ENCODE results near the gene TSHZ1. TPM values are rescaled to one million over a fixed set of nuclear protein-coding genes. Genes with fewer than 3 reads are reported as not detected.

TSHZ1 gene
- total RNA-seq, 4 donors from 2014 or later: 16.3 to 34.8 (median 29.8) TPM

DNA sequence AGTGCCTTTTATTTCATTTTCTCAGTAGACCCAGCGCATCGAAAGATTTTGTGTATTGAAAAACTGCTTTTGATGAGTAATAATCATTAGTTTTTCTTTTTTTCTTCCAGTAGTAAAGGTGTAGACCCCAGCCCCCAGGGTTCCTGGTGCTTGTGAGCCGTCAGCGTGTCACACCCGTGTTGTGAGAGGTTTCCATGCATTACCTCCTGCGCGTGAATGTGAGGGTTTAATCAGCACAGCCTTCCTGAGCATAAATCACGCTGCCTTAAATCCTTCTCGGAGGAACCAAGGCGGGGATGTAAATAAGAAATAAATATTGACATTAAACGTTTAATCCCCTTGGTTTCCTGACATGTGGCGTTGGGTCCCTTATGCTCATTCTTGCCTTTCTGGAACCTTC is 24.3 kb downstream of the TSHZ1 start:
- WGBS, 2 donors (ENCODE audit: low coverage in 1 of 2): 85 to 89% methylated on average over 9 to 12 of the region's 12 CpGs
- H3K4me1 ChIP-seq: peaks cover 0 to 10% (median 4%) of the 10 kb centered on the region in 4 donors
- in situ Hi-C loops (cut with MboI; ENCODE audit: low pct_ligation_motif_present in 1 of 4, low pct_unique_long_range_greater_than_20kb in 1 of 4, low sequenced_read_pairs in 3 of 4) (no loop called here), intact Hi-C loops (cut with DNase I; ENCODE audit: low total_unique reads) (no loop called here)
- no peaks in the 10 kb centered on the region for H3K9me3 ChIP-seq
- no peaks in the 10 kb centered on the region for H3K36me3 ChIP-seq
- TF ChIP-seq POLR2AphosphoS5 (IDR thresholded peaks at IDR 0.05): no peak
- TF ChIP-seq, protein P1, sequence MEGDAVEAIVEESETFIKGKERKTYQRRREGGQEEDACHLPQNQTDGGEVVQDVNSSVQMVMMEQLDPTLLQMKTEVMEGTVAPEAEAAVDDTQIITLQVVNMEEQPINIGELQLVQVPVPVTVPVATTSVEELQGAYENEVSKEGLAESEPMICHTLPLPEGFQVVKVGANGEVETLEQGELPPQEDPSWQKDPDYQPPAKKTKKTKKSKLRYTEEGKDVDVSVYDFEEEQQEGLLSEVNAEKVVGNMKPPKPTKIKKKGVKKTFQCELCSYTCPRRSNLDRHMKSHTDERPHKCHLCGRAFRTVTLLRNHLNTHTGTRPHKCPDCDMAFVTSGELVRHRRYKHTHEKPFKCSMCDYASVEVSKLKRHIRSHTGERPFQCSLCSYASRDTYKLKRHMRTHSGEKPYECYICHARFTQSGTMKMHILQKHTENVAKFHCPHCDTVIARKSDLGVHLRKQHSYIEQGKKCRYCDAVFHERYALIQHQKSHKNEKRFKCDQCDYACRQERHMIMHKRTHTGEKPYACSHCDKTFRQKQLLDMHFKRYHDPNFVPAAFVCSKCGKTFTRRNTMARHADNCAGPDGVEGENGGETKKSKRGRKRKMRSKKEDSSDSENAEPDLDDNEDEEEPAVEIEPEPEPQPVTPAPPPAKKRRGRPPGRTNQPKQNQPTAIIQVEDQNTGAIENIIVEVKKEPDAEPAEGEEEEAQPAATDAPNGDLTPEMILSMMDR (IDR thresholded peaks at IDR 0.05): no peak
- no peak overlapping the region for H3K27ac ChIP-seq
- no peak overlapping the region for H3K4me3 ChIP-seq
- no peak for DNase-seq
- H3K27me3 ChIP-seq: no peaks in the 10 kb centered on the region

DNA sequence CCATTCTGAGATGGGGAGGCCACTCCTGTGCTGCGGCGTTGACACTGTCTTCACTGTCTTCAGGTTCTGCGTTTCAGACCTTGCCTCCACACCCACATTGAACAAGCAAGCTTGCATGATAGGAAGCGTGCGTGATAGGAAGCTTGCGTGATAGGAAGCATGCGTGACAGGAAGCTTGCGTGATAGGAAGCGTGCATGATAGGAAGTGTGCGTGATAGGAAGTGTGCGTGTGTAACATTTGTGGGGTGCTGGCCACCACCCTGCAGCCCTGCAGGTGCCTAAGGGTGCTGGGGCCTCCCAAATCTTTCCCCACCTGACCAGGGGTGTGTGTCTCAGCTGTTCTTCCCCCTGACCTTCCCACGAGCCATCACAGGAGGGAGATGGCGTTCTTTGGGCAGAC is 25.3 kb downstream of the TSHZ1 start:
- H3K4me3 ChIP-seq: no peak overlapping the region
- intact Hi-C loops (cut with DNase I; ENCODE audit: low total_unique reads) (no loop called here), in situ Hi-C loops (cut with MboI; ENCODE audit: low pct_ligation_motif_present in 1 of 4, low pct_unique_long_range_greater_than_20kb in 1 of 4, low sequenced_read_pairs in 3 of 4) (no loop called here)
- no peak overlapping the region for H3K27ac ChIP-seq
- H3K36me3 ChIP-seq: no peaks in the 10 kb centered on the region
- DNase-seq: no peak
- peaks cover 0 to 8% (median 3%) of the 10 kb centered on the region in 4 donors for H3K4me1 ChIP-seq
- H3K9me3 ChIP-seq: no peaks in the 10 kb centered on the region
- WGBS, 2 donors (ENCODE audit: low coverage in 1 of 2): 94 to 100% methylated on average over 2 to 13 of the region's 13 CpGs
- H3K27me3 ChIP-seq: no peaks in the 10 kb centered on the region
- TF ChIP-seq EP300 (IDR thresholded peaks at IDR 0.05; ENCODE audit: low read depth): no peak
- TF ChIP-seq, protein P1 (IDR thresholded peaks at IDR 0.05): no peak

DNA sequence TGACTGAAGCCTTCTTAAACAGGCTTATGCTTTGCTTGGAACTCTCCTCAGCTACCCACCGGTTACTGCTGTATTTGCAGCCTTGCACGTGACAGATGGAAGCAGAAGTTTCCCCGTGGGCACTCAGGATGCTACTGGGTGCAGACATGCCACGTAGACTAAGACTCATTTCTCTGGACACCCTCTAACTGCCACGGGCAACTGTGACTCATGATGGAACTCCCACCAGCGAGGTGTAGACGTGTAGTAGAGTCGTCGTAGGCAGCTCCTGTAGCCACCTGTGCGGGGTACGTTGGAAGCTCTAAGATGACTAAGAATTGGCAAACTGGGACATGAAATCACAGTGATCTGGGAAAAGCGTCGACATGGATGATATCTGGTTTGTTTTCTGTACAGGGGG is 27.5 kb downstream of the TSHZ1 start:
- in situ Hi-C loops (cut with MboI; ENCODE audit: low pct_ligation_motif_present in 1 of 4, low pct_unique_long_range_greater_than_20kb in 1 of 4, low sequenced_read_pairs in 3 of 4): no loop called here
- no peak for TF ChIP-seq POLR2AphosphoS5 (IDR thresholded peaks at IDR 0.05)
- no peak for TF ChIP-seq EP300 (IDR thresholded peaks at IDR 0.05; ENCODE audit: low read depth)
- TF ChIP-seq POLR2A (IDR thresholded peaks at IDR 0.05): no peak
- TF ChIP-seq, protein P1 (IDR thresholded peaks at IDR 0.05): no peak
- H3K36me3 ChIP-seq: no peaks in the 10 kb centered on the region
- peaks cover 0 to 4% (median 0%) of the 10 kb centered on the region in 4 donors for H3K4me1 ChIP-seq
- no peaks in the 10 kb centered on the region for H3K27me3 ChIP-seq
- H3K27ac ChIP-seq: no peak overlapping the region
- intact Hi-C loops (cut with DNase I; ENCODE audit: low total_unique reads): no loop called here
- 92 to 94% methylated on average over 8 to 13 of the region's 13 CpGs for WGBS, 2 donors (ENCODE audit: low coverage in 1 of 2)
- no peak overlapping the region for H3K4me3 ChIP-seq
- no peak for DNase-seq
- H3K9me3 ChIP-seq: no peaks in the 10 kb centered on the region

DNA sequence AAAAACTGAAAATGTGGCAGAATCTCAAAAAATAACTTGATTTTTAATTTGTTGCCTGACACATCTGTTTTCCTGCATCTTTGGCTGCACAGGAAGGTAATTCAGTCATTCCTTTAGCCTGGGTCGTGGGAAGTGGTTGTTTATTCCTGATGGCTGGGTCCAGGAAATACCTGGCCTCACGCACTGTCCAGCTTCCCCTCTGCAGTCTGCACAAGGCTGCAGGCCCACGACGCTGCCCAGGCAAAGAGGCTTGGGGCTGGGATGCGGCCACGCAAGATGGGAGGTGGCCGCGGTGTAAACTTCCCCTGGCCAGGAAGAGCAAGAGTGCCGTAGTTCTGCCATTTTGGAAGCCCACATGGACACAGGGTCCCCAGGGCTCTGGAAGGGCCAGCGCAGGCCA is 28.2 kb downstream of the TSHZ1 start:
- intact Hi-C loops (cut with DNase I; ENCODE audit: low total_unique reads) (no loop called here), in situ Hi-C loops (cut with MboI; ENCODE audit: low pct_ligation_motif_present in 1 of 4, low pct_unique_long_range_greater_than_20kb in 1 of 4, low sequenced_read_pairs in 3 of 4) (no loop called here)
- TF ChIP-seq EP300 (IDR thresholded peaks at IDR 0.05; ENCODE audit: low read depth) (no peak), POLR2AphosphoS5 (IDR thresholded peaks at IDR 0.05) (no peak)
- no peak overlapping the region for H3K27ac ChIP-seq
- 80 to 87% methylated on average over 1 to 10 of the region's 10 CpGs for WGBS, 2 donors (ENCODE audit: low coverage in 1 of 2)
- no peak overlapping the region for H3K4me3 ChIP-seq
- peaks cover 0 to 4% (median 0%) of the 10 kb centered on the region in 4 donors for H3K4me1 ChIP-seq
- H3K9me3 ChIP-seq: no peaks in the 10 kb centered on the region
- DNase-seq: no peak
- H3K36me3 ChIP-seq: no peaks in the 10 kb centered on the region
- no peaks in the 10 kb centered on the region for H3K27me3 ChIP-seq

DNA sequence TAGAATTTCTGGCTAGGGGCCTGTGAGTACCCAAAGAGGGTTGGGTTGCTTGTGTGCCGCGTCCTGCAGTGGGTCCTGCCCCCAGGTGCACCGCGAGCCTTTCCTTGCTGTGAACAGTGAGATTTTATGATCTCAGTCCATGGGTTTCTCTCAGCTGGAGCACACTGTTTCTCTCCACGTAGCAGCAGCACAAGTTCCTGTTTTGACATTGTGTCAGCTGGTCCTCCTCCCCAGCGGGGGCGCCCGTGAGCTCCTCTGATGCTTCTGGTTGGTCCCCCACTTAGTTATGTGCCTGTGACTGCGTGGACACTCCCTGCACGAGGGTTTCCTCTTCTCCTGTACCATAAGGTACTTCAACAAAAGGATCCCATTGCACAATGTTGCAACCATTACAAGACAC is 29.8 kb downstream of the TSHZ1 start:
- DNase-seq: no peak
- intact Hi-C loops (cut with DNase I; ENCODE audit: low total_unique reads) (no loop called here), in situ Hi-C loops (cut with MboI; ENCODE audit: low pct_ligation_motif_present in 1 of 4, low pct_unique_long_range_greater_than_20kb in 1 of 4, low sequenced_read_pairs in 3 of 4) (no loop called here)
- TF ChIP-seq POLR2AphosphoS5 (IDR thresholded peaks at IDR 0.05) (no peak), POLR2A (IDR thresholded peaks at IDR 0.05) (no peak), EP300 (IDR thresholded peaks at IDR 0.05; ENCODE audit: low read depth) (no peak)
- TF ChIP-seq, protein P1 (IDR thresholded peaks at IDR 0.05): no peak
- no peak overlapping the region for H3K4me3 ChIP-seq
- H3K36me3 ChIP-seq: no peaks in the 10 kb centered on the region
- no peaks in the 10 kb centered on the region for H3K9me3 ChIP-seq
- H3K4me1 ChIP-seq: peaks cover 0 to 4% (median 0%) of the 10 kb centered on the region in 4 donors
- 95 to 100% methylated on average over 3 to 10 of the region's 10 CpGs for WGBS, 2 donors (ENCODE audit: low coverage in 1 of 2)
- no peaks in the 10 kb centered on the region for H3K27me3 ChIP-seq
- H3K27ac ChIP-seq: no peak overlapping the region
